B cell (primary cell): ENCODE measurements around the gene SMIM41. TPM values are rescaled to one million over a fixed set of nuclear protein-coding genes. Genes with fewer than 3 reads are reported as not detected.
A peak's percentile ranks its signal among the peaks of the same experiment; 100 is the strongest.

Source experiments
- ATAC-seq: fragments of 200-7000 bp; cut with Tn5 transposase; one replicate; pipeline ENCODE4 v1.10.0; 2021; ENCODE audit warnings: low read depth, mild to moderate bottlenecking, moderate number of reproducible peaks, moderate library complexity
- CTCF ChIA-PET: fragments of 350-600 bp; sonication (Branson Sonifier 250); formaldehyde crosslinking; loops from one replicate; lab custom pipeline; 2021; ENCODE audit warnings: antibody characterized with exemption, inconsistent platforms; lab: Charles Lee
- POLR2A ChIA-PET: fragments of 350-600 bp; sonication (Branson Sonifier 250); formaldehyde crosslinking; loops from one replicate; lab custom pipeline; 2021; ENCODE audit warnings: antibody characterized with exemption; lab: Charles Lee
- DNase-seq: peaks from one replicate; pipeline ENCODE4 v3.0.0; 2013
- H2AFZ ChIP-seq: 2 replicates; pipeline ENCODE4 v1.6.1; 2012; ENCODE audit warnings: mild to moderate bottlenecking, low read depth, low read length; ENCODE audit not compliant: insufficient read depth, poor library complexity, severe bottlenecking
- H3K27ac ChIP-seq, 2 donors: 1 replicate in 1 of 2; 2 replicates in 1 of 2; pipeline ENCODE4 v1.5.1; 2012 to 2013; ENCODE audit warnings: low read length in 2 of 2, mild to moderate bottlenecking in 2 of 2, moderate library complexity in 1 of 2
- H3K27me3 ChIP-seq, 4 experiments: fragments of 200-600 bp in 1 of 4; sonication (generic) in 1 of 4; replicated peaks in 1 of 4; 1 replicate in 2 of 4; 2 replicates in 2 of 4; pipeline versions ENCODE4 v1.6.1 to v1.7.0; 2013 to 2016; ENCODE audit warnings: low read length in 3 of 4, mild to moderate bottlenecking in 2 of 4, mixed read lengths in 1 of 4, moderate library complexity in 1 of 4; ENCODE audit not compliant: insufficient read depth in 4 of 4, control insufficient read depth in 3 of 4; ENCODE audit errors: control extremely low read depth in 1 of 4
- H3K36me3 ChIP-seq, 2 experiments: replicated peaks in 1 of 2; 1 replicate in 1 of 2; 2 replicates in 1 of 2; pipeline versions ENCODE4 v1.6.1 to v1.7.1; 2013; ENCODE audit warnings: low read length in 1 of 2; ENCODE audit not compliant: insufficient read depth in 2 of 2, control insufficient read depth in 1 of 2; ENCODE audit errors: control extremely low read depth in 1 of 2, extremely low read depth in 1 of 2
- H3K4me1 ChIP-seq, 2 donors: fragments of 200-600 bp in 1 of 2; sonication (generic) in 1 of 2; 1 replicate in 1 of 2; 2 replicates in 1 of 2; pipeline versions ENCODE4 v1.5.1 to v1.6.1; 2013 to 2017; ENCODE audit warnings: low read length in 2 of 2; ENCODE audit not compliant: control insufficient read depth in 2 of 2, insufficient read depth in 2 of 2
- H3K4me2 ChIP-seq: replicated peaks from 2 replicates; pipeline ENCODE3; 2012; ENCODE audit warnings: mild to moderate bottlenecking, low read depth, low read length; ENCODE audit not compliant: poor library complexity, severe bottlenecking
- H3K4me3 ChIP-seq, 5 experiments: fragments of 200-600 bp in 1 of 5; sonication (generic) in 1 of 5; 1 replicate in 3 of 5; 2 replicates in 2 of 5; pipeline versions ENCODE4 v1.5.1 to v1.7.0; 2011 to 2016; ENCODE audit warnings: low read length in 4 of 5, mild to moderate bottlenecking in 4 of 5, low read depth in 2 of 5, control low read depth in 1 of 5, moderate library complexity in 1 of 5; ENCODE audit not compliant: insufficient read depth in 1 of 5; ENCODE audit errors: control extremely low read depth in 1 of 5, extremely low read depth in 1 of 5
- H3K79me2 ChIP-seq: fragments of 200-600 bp; sonication (generic); one replicate; pipeline ENCODE4 v1.6.0; 2016; ENCODE audit warnings: low read length; ENCODE audit not compliant: control insufficient read depth, insufficient read depth
- H3K9ac ChIP-seq: fragments of 200-600 bp; sonication (generic); 2 replicates; pipeline ENCODE4 v1.6.1; 2017; ENCODE audit warnings: mild to moderate bottlenecking, low read length, moderate library complexity
- H3K9me3 ChIP-seq, 3 donors: one replicate each; pipeline versions ENCODE4 v1.6.1 to v1.7.1; 2013; ENCODE audit warnings: low read length in 2 of 3; ENCODE audit not compliant: control insufficient read depth in 2 of 3, insufficient read depth in 1 of 3; ENCODE audit errors: control extremely low read depth in 1 of 3
- H4K20me1 ChIP-seq: 2 replicates; pipeline ENCODE4 v1.6.0; 2012; ENCODE audit warnings: mild to moderate bottlenecking, low read length; ENCODE audit not compliant: insufficient read depth, control insufficient read depth, poor library complexity, severe bottlenecking
- H3K27ac Mint-ChIP-seq: one replicate; pipeline ENCODE4 v1.8.0; 2021; ENCODE audit warnings: mixed read lengths
- H3K27me3 Mint-ChIP-seq: one replicate; pipeline ENCODE4 v1.8.0; 2021; ENCODE audit warnings: mixed read lengths
- H3K4me1 Mint-ChIP-seq: one replicate; pipeline ENCODE4 v1.8.0; 2021; ENCODE audit warnings: mixed read lengths
- H3K4me3 Mint-ChIP-seq: one replicate; pipeline ENCODE4 v1.8.0; 2021; ENCODE audit warnings: mixed read lengths
- H3K9me3 Mint-ChIP-seq: one replicate; pipeline ENCODE4 v1.8.0; 2022; ENCODE audit warnings: mixed read lengths; ENCODE audit not compliant: insufficient read depth
- CTCF ChIP-seq: fragments of 200-600 bp; IDR thresholded peaks from one replicate; pipeline ENCODE4 v1.8.0; 2022; ENCODE audit warnings: antibody characterized with exemption, mild to moderate bottlenecking
- EZH2 ChIP-seq: IDR thresholded peaks from 2 replicates; pipeline ENCODE4 v1.6.1; 2012; ENCODE audit warnings: borderline replicate concordance, low read depth, mild to moderate bottlenecking, moderate library complexity, low read length; ENCODE audit not compliant: insufficient read depth, poor library complexity, severe bottlenecking
- WGBS: methylation state at CpG from one replicate; pipeline ENCODE4 v1.1.5; 2013; ENCODE audit warnings: missing lambda C conversion rate; ENCODE audit not compliant: insufficient coverage; 5-methylcytosine and 5-hydroxymethylcytosine counted together
- intact Hi-C: fragments of 100-400 bp; cut with micrococcal nuclease; formaldehyde crosslinking; loops from one replicate; pipeline ENCODE4 v1.10.0; 2022
- polyA plus RNA-seq: library from polyadenylated mRNA; depleted of rRNA; stranded (reverse); fragments of >200 nt; gene quantifications from 2 replicates; pipeline ENCODE4 v1.2.3, GENCODE V29; 2012
- total RNA-seq, 2 donors: library from RNA; stranded (reverse); fragments of 120-200 nt in 1 of 2; gene quantifications; 1 replicate in 1 of 2; 2 replicates in 1 of 2; pipeline versions ENCODE4 v1.2.3 to v1.2.4, GENCODE V29; 2013 to 2022

Gene SMIM41
- total and polyA plus RNA-seq, 2 donors (not counting 1 experiment from before 2014, with no cell fraction given): 0.12 TPM; not detected in 1

DNA sequence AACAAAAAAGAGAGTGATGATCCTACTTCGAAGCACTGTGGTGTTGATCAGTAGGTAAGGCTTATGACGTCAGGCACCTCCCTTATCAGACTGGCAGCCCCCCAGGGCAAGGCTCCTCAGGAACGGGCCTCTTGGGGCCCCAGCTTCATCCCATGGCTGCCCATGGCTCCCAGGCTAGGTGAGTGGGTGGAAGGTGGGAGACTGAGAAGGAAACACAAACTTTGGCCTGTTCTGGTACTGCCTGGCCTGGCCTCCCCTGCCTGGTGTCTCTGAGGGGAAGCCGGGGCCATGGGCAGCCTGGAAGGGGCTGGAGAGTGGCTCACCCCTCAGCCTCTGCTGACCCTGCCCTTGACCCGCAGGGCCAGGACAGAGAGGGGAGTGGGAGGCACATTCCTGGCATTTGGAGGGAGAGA lies 73.4 kb downstream of the SMIM41 start:
- peaks cover 4 to 21% of the 10 kb centered on the region in 2 donors for H3K4me1 ChIP-seq
- H3K4me2 ChIP-seq: no peak overlapping the region
- no peaks in the 10 kb centered on the region for H3K9me3 Mint-ChIP-seq
- no peaks in the 10 kb centered on the region for H4K20me1 ChIP-seq
- no peak overlapping the region for H2AFZ ChIP-seq
- peaks cover 0 to 14% (median 2%) of the 10 kb centered on the region in 4 experiments for H3K27me3 ChIP-seq
- DNase-seq (no peak), ATAC-seq (no peak)
- intact Hi-C loops: loop anchor here (10.0 kb wide), 1 partner anchor 722 kb away; no protein-coding TSS in a partner anchor
- TF ChIP-seq EZH2 (no peak), CTCF (no peak)
- WGBS: 92% methylated on average over 3 of the region's 5 CpGs
- H3K9ac ChIP-seq: no peak overlapping the region
- no peak overlapping the region for H3K4me3 ChIP-seq
- H3K36me3 ChIP-seq: no peaks in the 10 kb centered on the region
- H3K9me3 ChIP-seq: no peaks in the 10 kb centered on the region
- H3K79me2 ChIP-seq: no peaks in the 10 kb centered on the region
- H3K4me1 Mint-ChIP-seq: peaks cover 10% of the 10 kb centered on the region
- CTCF ChIA-PET: interaction anchor here (0.6 kb wide), 1 partner anchor 164 kb away, joined by 3 read pairs; no protein-coding TSS in a partner anchor
- POLR2A ChIA-PET: no interaction called here
- H3K4me3 Mint-ChIP-seq: no peak overlapping the region
- peaks cover 24% of the 10 kb centered on the region for H3K27me3 Mint-ChIP-seq
- no peak overlapping the region for H3K27ac ChIP-seq
- no peak overlapping the region for H3K27ac Mint-ChIP-seq

- ChIA-PET POLR2A (no interaction called here), CTCF (interaction anchor here (0.6 to 1.3 kb wide), 4 partner anchors 17 to 825 kb away, joined by 3 to 6 read pairs (median 5); no protein-coding TSS in a partner anchor)
- intact Hi-C loops: loop anchor here (10.0 kb wide), 1 partner anchor 720 kb away; no protein-coding TSS in a partner anchor
- Mint-ChIP-seq H3K27ac (no peak overlapping the region), H3K4me1 (peaks cover 10% of the 10 kb centered on the region), H3K9me3 (no peaks in the 10 kb centered on the region), H3K27me3 (peaks cover 25% of the 10 kb centered on the region), H3K4me3 (no peak overlapping the region)
- no peak overlapping the region for H2AFZ ChIP-seq
- H3K4me3 ChIP-seq: no peak overlapping the region
- H3K27me3 ChIP-seq: peaks cover 0 to 14% (median 2%) of the 10 kb centered on the region in 4 experiments
- no peak overlapping the region for H3K27ac ChIP-seq
- H3K4me1 ChIP-seq: peaks cover 4 to 21% of the 10 kb centered on the region in 2 donors
- DNase-seq: peak; percentile 22
- 62% methylated on average over 3 of the region's 8 CpGs for WGBS
- peaks cover 0 to 8% (median 0%) of the 10 kb centered on the region in 3 donors for H3K9me3 ChIP-seq
- no peaks in the 10 kb centered on the region for H4K20me1 ChIP-seq
- no peak overlapping the region for H3K4me2 ChIP-seq
- H3K79me2 ChIP-seq: no peaks in the 10 kb centered on the region
- no peak overlapping the region for H3K9ac ChIP-seq
- TF ChIP-seq CTCF (no peak), EZH2 (no peak)
- ATAC-seq: no peak
- no peaks in the 10 kb centered on the region for H3K36me3 ChIP-seq
Observed at GRCh38 chr12:52155048-52155868, 75.8 kb downstream of the SMIM41 start.
